HuH-7 (cell line): ENCODE measurements around the gene CSPG4.
"Not testable (repeated sequence)": the region's sequence is repeated elsewhere in the genome, so short reads cannot be mapped to it uniquely, and the experiment has no call there.

Experiments used
- DNase-seq: peaks from one replicate; pipeline ENCODE4 v3.0.0; 2011; ENCODE audit warnings: low spot score

CSPG4 gene

DNA sequence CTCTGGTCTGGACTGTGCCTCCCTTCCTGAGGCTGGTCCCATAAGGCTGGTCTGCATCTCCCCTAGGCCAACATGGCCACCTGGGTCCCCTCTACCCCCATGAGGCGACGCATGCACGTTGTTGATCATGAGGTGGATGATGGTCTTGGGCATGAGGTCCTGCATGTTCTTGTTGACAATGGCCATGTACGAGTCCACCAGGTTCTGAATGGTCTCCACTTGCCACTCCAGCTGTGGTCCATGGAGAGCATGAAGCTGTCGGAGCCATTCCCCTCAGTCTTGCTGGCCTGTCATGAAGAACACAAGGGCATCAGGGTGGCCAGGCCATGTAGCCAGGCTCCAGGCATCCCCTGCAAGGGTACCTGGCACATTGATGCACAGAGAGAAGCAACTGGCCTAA lies 27.1 kb upstream of the CSPG4 start:
- no peak for DNase-seq

DNA sequence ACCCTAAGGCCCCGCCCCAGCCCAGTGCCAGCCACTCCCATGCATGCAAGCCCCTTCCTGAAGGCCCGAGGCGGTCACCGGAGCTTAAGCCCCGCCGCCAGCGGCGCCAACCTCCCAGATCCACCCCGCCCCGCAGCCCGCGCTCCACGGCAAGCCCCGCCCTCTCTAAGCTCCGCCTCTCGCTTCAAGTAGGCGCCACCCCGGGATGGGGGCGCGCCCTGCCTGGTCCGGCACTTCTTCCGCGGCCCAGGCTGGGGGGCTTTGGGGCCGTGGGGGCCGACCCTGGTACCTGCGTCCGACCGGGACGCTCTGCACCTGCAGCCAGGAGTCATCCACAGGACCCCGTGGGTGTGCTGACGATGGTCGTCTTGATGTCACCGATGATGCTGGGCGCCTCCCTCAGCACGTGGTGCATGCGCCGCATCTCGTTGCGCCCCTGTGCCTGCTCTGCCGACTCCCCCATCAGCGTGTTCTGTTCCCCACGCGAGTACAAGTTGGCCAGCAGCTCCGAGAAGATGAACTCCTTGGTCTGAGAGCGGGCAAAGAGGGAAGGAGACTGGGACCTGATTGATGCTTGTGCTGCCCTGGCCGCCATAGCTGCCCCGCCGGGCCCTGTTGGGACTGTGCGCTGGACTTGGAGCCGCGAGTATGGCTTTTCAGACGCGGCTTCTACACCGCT lies 26.1 kb upstream of the CSPG4 start:
- DNase-seq = peak; percentile 99

DNA sequence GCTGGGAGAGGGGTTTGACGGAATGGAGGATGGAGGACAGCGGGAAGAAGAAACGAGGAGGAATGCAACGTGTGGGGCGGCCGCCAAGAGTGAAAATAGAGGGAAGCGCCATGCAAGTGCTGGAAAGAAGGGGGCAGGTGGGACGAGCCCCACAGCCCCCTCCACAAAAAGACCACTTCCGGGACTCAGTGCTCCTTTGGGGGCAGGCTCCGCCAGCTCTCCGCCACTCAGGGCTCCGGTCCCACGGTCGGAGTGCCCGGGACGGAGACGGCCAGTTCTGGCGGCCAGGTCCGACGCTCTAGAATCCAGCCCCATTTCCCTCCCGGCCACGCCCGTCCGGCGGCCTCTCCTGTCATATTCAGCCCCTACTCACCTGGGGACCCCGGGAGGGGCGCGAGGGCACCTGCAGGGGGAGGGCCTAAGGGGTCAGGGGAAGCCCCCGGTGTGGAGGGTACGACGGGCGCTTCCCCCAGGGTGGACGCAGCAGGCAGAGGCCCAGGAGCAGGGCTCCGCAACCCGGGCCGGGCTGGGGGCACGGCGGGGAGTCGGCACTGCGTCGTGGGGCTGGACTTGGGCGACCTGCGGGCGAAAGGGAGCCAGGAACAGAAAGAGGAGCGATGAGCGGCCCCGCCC lies 25.5 kb upstream of the CSPG4 start:
- DNase-seq = no peak

DNA sequence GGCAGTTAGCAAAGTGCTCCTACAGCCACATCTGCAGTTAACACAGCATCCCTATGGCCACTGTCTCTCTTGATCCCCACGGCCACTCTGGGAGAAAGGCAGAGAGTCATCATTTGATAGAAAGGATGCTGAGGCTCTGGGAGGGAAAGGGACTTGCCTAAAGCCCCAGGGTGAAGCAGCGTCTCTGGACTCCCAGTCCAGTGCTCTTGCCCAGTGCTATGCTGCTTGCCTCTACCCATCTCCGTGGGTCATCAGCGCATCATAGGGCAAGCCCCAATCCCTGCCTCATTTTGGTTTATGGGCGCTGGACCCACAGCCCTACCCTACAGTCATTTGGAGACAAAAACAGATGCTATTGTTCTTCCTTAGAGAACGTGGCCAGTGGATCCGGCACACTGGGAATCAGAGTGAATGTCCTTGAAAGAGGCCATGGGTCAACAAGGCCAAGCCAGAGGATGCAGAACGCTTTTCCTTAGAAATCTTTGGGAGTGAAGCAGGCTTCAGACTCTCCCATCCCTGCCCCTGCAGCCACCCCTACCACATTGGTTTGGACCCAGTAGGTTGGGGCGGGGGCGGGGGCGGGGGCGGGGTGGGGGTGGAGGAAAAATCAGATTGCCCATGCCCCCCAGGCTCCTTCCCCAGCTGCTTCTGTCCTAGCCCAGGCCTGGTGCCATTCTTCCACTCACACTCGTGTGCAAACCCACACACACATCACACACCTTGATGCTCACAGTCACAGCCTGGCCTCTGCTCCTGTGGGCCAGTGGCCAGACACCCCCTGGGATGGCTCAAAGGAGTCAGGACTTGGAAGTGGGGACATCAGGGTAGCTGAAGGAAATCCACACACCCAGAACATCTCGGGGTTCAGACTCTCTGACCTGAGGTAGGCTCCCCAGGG lies 24.7 kb upstream of the CSPG4 start:
- not testable (repeated sequence) for DNase-seq

DNA sequence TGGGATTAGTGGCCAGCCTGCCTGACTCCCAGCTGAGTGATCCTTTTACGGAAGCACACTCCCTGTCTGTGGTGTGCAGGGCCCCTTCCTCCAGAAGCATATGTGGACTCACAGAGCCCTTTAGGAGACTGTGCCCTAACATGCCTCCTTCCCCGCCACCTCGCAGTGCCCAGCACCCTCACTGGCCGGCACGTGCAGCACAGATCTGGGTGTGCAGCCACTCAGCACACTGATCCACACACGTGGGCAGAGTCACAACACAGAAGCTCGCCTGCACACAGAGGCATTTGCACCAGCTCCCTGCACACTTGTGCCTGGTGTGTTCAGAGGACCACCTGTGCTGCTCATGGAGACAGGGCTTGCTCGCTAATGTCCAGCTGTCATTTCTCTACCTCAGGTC lies 23.6 kb upstream of the CSPG4 start:
- DNase-seq = no peak

DNA sequence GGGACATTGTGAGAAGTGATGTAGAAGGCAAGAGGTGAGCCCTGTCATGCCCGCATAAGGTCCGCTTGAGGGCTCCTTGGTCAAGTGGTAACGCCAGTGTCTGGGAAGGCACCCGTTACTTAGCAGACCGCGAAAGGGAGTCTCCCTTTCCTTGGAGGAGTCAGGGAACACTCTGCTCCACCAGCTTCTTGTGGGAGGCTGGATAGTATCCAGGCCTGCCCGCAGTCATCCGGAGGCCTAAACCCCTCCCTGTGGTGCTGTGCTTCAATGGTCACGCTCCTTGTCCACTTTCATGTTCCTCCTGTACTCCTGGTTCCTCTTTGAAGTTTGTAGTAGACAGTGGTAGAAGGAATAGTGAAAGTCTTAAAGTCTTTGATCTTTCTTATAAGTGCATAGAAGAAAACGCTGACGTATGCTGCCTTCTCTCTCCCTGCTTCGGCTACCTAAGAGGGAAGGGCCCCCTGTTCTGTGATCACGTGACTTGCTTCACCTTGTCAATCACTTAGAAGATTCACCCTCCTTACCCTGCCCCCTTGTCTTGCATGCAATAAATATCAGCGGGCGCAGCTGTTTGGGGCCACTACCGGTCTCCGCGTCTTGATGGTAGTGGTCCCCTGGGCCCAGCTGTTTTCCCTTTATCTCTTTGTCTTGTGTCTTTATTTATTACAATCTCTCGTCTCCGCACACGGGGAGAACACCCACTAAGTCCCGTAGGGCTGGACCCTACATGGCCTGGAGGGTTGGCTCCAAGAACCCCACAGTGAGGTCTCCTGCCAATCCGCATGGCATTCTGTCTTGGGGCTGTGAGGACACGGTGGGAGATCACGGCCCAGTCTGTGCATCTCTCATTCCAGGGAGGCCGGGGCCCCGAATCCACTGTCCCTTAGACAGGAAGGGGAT lies 22.5 kb upstream of the CSPG4 start:
- not testable (repeated sequence) for DNase-seq

DNA sequence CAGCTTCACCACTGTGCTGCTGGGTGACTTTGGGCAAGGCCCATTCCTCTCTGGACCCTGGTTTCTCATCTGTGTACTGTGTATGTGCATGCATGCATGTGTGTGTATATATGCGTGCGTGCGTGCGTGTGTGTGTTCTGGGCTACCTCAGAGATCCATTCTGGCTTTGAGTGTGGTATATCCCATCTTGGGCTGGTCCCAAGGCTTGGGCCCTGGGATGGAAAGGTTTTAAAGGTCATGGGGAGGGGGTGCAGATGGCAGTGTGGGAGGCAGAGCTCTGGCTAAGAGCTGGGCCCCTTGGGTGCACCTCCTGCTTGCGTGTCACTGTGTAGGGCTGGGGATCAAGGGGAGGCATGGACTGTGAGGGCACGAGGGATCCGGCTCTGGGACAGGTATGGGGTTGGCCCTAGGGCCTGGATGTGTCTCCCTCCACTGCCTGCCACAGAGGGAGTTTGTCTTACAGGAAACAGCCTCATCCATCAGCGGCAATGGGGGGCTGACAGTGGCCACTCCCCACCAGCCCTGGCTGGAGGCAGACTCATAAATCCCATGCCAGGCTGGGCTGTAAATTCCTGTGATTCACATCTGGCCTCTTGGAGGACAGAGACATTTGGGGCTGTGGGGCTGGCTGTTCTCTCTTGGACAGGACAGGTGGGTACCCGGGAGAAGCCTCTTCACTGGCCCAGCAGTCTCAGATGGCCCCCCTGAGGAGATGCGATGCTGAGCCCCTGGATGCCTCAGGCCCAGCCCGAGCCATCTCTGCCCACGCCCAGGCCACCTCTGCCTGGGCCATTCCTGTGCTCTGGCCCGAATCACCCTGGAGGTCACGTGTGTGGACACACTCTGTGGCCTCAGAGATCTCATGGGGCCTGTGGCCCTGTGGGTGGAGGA lies 21.4 kb upstream of the CSPG4 start:
- DNase-seq = no peak

DNA sequence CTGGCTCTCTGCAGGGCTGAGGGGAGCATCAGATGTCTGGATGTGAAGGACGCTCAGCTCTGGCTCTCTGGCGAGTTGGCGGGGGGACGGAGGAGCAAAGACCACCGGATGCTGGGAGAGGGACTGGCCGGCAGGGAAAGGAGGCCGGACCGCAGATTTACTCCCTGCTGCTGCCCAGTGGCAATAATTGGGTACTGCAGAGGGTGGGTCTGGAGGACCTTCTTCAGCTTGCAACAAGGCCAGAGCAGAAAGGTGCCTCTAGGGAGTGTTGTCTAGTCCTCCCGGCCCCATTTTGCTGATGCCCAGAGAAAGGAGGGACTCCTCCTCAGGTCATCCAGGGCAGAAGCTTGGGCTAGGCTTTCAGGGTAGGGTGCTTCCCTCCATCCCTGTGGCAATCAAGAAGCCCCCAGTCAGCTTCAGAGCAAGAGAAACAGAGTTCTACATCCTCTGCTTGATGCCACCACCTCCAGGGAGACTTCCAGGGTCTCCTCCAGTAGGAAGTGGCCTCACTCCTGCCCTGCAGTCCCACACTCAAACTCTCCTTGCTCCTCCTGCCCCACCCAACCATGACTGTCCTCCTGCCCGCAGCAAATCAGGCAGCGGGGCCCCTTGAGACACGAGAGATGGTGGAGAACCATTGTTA lies 20.3 kb upstream of the CSPG4 start:
- peak; percentile 88 for DNase-seq

DNA sequence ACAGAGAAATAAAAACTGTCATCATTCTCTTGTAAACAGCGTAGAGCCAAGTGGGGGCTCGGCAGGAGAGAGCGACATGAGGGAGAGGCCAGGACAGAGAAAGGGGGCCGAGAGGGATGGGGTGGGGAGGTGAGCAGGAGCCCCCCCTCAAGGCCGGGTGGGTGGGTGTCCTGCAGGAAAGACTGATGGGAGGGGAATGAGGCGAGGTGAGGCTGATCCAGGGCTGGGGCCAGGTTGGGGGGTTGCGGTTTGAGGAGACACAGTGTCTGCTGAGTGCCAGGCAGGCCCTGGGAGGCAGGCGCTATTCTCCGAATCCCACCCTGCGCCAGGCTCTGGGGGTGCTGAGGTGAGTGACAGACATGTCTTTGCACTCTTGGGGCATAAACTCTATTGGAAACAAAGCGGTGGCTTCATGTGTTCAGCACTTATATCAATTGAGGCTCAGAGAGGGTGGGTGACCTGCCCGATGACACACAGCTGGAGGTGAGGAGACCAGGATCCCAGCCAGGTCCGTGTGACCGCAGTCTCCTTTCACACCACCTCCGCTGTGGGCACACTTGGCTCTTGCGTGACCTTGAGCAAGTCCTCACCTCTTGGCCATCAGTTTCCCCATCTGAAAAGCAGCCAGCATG lies 19.6 kb upstream of the CSPG4 start:
- no peak for DNase-seq

DNA sequence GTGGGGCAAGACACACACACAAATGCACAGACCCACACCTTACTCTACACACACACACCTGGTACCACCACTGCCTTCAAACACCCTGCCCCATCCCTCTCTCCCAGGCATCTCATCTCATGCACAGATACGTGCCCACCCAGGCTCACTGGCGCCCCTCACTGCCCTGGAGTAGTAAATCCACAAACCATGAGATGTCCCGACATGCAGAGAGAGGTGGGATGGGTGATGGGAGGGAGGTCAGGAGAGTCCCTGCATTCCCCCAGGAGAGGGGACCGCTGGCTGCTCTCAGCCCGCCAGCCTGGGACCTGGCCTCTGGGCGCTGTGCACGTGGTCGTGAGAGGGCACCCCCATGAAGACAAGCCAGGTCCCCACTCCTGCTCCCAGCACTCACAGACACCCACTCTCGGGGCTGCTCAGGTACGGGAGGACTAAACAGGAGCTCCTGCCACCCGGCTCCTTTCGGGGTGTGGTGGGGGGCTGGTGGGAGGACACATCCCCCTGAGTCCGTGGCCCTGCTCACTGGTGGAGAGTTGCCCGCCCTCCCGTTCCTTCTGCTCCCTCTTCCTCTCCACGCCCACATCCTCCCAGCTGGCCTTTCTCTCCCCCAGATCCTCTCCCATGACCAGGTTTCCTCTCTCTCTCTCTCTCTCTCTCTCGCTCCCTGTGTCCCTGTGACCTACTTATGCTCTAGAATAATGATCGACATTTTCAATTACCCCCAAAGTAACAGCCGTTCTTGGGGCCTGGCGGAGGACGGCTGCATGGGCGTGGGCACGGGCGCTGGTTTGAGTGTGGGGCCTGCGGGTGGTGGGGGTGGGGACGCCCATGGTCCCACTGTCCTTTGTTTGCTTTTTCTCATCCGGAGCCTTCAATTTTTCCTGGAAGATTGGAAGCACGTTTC lies 18.9 kb upstream of the CSPG4 start:
- DNase-seq = no peak

DNA sequence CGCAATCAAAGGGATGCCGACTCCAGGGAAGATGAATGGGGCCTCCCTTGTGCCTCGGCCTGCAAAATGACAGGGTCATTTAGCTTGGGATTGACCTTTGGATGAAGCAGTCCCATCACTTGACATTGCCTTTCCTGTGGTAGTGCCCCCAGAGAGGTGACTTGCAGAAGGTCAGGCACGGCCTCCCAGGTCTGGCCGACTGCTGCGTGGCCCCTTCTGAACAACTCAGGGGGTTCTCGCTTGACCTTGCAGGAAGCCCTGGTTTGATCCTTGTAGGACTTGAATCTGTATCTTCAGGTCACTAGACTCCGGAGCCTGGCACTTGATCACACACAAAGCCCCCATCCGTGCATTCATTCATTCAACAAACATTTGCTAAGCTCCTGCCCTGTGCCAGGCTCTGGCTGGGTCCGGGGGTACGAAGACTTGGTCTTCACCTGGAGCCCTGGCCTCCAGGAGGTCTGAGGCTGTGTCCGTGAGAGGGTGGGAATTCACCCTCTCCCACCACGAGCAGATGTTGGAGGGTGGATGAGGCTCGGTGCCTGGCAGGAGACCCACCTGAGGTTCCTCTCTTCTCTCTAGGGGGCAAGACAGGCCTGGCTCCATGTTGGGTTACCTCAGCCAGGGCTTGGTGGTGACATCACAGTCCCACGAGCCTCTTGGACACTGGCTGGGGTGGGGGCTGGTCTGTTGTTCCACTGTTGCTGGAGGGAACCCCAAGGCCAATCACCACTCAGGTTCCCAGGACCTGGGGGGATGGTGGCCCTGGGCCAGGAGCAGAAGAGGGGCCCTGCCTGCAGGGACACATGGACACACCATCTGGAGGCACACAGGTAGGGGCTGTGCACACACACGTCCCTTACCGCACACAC lies 18.0 kb upstream of the CSPG4 start:
- not testable (repeated sequence) for DNase-seq

DNA sequence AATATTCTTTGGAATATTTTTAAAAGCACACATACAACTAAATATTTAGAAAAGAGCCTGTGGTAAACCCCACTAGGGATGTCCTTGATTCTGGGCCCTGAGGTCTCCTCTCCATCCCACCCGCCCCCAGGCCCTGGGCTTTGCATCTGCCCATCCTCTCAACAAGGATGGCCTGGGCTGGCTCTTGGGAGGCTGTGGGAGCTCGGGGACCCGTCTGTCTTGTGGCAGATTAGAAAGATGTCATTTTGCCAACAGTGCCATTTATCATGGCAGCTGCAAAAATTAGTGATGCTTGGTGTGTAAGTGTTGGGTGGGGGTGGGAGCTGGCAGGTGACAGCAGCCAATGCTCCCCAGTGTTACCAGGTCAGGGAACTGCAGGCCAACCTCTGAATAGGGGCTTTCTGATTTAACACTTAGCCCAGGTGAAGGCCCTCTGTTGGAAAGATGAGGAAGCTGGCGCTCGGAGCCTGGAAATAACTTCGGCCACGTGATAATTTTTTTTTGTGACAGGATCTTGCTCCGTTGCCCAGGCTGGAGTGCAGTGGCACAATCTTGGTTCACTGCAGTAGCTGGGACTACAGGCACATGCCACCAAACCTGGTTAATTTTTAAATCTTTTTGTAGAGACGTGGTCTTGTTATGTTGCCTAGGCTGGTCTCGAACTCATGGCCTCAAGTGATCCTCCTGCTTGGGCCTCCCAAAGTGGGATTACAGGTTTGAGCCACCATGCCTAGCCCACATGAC lies 16.9 kb upstream of the CSPG4 start:
- DNase-seq = no peak

DNA sequence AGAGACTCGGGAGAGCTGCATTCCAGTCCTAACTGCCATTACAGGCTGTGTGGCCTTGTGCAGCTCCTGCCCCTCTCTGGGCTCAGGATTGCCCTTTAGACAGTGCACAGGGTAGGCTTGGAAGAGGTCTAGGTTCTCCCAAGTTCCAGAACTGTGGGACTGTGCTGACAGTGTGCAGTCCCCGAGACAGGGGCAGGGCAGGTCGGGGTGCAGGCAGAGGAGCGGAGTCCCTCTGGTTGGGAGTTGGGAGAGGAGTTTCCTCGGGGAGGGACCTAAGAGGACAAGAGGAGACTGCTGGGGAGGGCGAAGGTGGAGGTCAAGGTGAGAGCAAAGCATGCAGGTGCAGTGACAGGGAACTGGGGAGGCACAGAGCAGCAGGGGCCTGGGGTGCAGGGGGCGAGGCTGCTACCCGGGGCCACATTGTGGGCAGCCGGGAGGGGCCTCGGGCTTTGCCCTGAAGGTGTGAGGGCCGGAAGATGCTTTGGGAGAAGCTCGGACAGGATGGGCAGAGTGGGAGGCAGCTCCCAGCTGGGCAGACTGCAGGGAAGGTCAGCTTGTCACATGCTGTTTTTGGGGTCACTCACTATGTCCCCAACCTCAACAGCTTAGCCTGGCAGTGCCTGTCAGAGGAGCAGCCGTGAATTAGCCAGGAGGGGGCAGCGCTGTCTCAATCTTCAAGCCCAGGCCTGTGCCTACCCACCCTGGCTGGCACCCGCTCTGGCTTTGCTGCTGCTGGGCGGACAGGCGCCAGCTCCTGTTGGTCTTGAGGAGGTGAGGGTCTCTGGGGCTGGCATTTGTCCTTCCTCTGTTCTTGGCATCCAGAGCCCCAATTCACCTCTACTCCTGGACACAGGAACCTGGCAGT lies 15.4 kb upstream of the CSPG4 start:
- DNase-seq = peak; percentile 72

DNA sequence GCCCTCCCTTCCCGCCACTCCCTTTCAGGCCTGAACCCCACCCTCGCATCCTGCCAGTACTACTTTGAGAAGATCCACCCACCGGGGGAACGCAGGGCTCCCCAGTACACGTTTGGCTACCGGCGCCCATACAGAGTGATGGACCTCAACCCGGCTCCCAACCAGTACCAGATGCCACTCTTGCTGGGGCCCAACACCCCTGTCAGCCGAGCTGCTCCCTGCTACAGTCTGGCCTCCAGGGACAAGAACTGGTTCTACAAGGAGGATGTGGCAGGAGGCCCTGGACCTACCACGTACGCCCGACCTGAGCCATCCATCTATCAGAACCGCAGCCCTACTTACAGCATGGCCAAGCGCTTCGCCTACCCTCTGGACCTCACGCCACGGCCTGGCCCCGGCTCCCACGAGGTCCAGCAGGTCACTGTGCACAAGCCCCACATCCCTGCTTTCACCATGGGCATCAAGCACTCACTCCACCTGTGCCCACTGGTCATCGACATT lies 14.4 kb upstream of the CSPG4 start:
- DNase-seq = no peak

DNA sequence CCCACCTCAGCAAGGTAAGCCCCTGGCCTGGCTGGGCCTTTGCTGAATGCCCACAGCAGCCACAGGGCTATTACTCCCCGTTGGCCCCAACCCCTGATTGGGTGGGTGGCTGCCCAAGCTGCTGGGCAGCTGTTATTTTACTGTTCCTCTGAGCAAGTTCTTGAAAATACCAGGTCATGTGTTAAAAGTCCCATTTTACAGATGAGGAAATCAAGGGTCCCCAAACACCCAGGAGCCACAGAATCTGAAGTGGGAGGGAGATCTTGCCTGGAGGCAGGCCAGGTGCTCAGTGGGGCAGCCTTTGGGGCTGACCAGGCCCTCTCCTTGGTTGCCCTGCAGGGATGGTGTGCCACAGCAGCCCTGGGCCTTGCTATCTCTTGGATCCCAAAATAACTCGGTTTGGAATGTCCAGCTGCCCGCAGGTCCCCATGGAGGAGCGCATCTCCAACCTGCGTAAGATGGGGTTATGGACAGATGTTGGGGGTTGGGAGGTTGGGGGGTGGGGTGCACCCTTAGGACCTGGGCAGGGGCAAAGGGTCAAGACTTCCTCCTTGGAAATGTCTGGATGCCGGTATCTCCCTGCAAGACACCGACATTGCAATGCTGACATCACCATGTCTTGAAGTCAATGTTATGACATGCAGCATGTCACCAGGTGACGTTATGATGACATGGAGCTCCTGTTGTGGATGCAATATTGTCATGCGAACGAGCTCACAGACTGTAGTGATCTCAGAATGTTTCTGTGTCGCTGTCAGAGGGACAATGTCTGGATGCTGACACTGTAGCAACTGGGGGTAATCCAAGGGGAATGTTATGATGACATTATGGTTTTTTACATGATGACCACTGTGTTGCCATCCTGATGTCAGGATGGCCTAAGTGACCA lies 13.3 kb upstream of the CSPG4 start:
- DNase-seq = no peak
